Heart left ventricle (tissue), 13 donors: ENCODE data around the gene ADCY10.
"Not testable (repeated sequence)": the region's sequence is repeated elsewhere in the genome, so short reads cannot be mapped to it uniquely, and the experiment has no call there.

Experiments
- CTCF ChIP-seq, 12 donors: fragments of 200-600 bp; sonication (generic) in 4 of 12; IDR thresholded peaks; one replicate each; pipeline versions ENCODE4 v1.5.0 to v1.8.0; 2018 to 2022; ENCODE audit warnings: antibody characterized with exemption in 12 of 12, mild to moderate bottlenecking in 5 of 12
- POLR2A ChIP-seq, 2 donors: fragments of 450-650 bp; IDR thresholded peaks; one replicate each; pipeline ENCODE4 v1.6.1; 2017; ENCODE audit warnings: antibody characterized with exemption in 2 of 2, mild to moderate bottlenecking in 2 of 2, moderate library complexity in 2 of 2
- donor health status: ischemic (EF 13 %, LVEDD 7.1; RV severe dilation, severe dysfunction).
- donor health status: DM: no; HTN: yes; CAD: no.
- donor health status: DM: no; HTN: no; CAD: no.
- donor health status: ischemic (EF 25% LVEDD 6.9; RV normal size, moderate dysfunction).
- donor health status: ischemic (EF 25% LVEDD 5.7; RV mildly dilated, moderate dysfunction).
- donor health status: ischemic (EF 35%, LVEDD 5.7; RV mildly dilated, moderate dysfunction).
- donor health status: nonischemic (EF 11% LVEDD 7.7; RV severe dilation, severe dysfunction).
- donor health status: DM: yes; HTN: yes; CAD: no.
- donor health status: PGD.
- donor health status: ischemic (EF 29% LVEDD 5.4; RV normal size, mild dysfunction).
- donor health status: nonischemic (EF 23%, LVEDD 6.1; RV moderate dilation, normal function).

GRCh38 chr1:167887187-167887586 is 26.7 kb downstream of the ADCY10 start:
- not testable (repeated sequence) for TF ChIP-seq CTCF, POLR2A (IDR thresholded peaks at IDR 0.05)
